OCI-LY1 (cell line): ENCODE data around the gene GCN1.

Experiments
- H2AFZ ChIP-seq: fragments of 200-600 bp; sonication (generic), shearing (Covaris generic); 2 replicates; pipeline ENCODE4 v1.6.0; 2014; ENCODE audit warnings: antibody characterized with exemption, mild to moderate bottlenecking, low read length
- H3F3A ChIP-seq: fragments of 200-600 bp; sonication (generic), shearing (Covaris generic); 2 replicates; pipeline ENCODE4 v1.6.0; 2014; ENCODE audit warnings: mild to moderate bottlenecking, antibody characterized with exemption, low read length, moderate library complexity; ENCODE audit not compliant: insufficient read depth
- H3K27ac ChIP-seq: fragments of 200-600 bp; sonication (generic); 2 replicates; pipeline ENCODE4 v1.5.1; 2014; ENCODE audit warnings: low read length, mixed run types, mild to moderate bottlenecking, low read depth; ENCODE audit not compliant: poor library complexity, severe bottlenecking
- H3K27me3 ChIP-seq: fragments of 200-600 bp; sonication (generic); 2 replicates; pipeline ENCODE4 v1.6.0; 2014; ENCODE audit warnings: antibody characterized with exemption, mild to moderate bottlenecking, low read length, moderate library complexity; ENCODE audit not compliant: insufficient read depth
- H3K36me3 ChIP-seq: fragments of 200-600 bp; sonication (generic); 2 replicates; pipeline ENCODE4 v1.6.1; 2014; ENCODE audit warnings: mild to moderate bottlenecking, antibody characterized with exemption, low read length, moderate library complexity, mixed read lengths; ENCODE audit not compliant: insufficient read depth
- H3K4me1 ChIP-seq: fragments of 200-600 bp; sonication (generic); 2 replicates; pipeline ENCODE4 v1.5.1; 2014; ENCODE audit warnings: mild to moderate bottlenecking, low read length, moderate library complexity; ENCODE audit not compliant: insufficient read depth, severe bottlenecking
- H3K4me2 ChIP-seq: fragments of 200-600 bp; sonication (generic), shearing (Covaris generic); 2 replicates; pipeline ENCODE4 v1.6.1; 2014; ENCODE audit warnings: low read length
- H3K4me3 ChIP-seq: fragments of 200-600 bp; sonication (generic); 2 replicates; pipeline ENCODE4 v1.5.1; 2014; ENCODE audit warnings: low read length, low read depth, mild to moderate bottlenecking, mixed read lengths; ENCODE audit not compliant: poor library complexity, severe bottlenecking
- H3K79me2 ChIP-seq: fragments of 200-600 bp; shearing (Covaris generic); 2 replicates; pipeline ENCODE4 v1.6.1; 2016; ENCODE audit warnings: mixed run types, low read length, mixed read lengths; ENCODE audit not compliant: insufficient read depth
- H3K9ac ChIP-seq: fragments of 200-600 bp; sonication (generic), shearing (Covaris generic); 2 replicates; pipeline ENCODE4 v1.6.1; 2014; ENCODE audit warnings: mild to moderate bottlenecking, low read length, mixed read lengths
- H3K9me2 ChIP-seq: fragments of 200-600 bp; sonication (generic), shearing (Covaris generic); 2 replicates; pipeline ENCODE4 v1.6.1; 2014; ENCODE audit warnings: low read depth, mild to moderate bottlenecking, low read length, mixed read lengths
- H3K9me3 ChIP-seq: fragments of 200-600 bp; shearing (Covaris generic); 2 replicates; pipeline ENCODE4 v1.6.1; 2014; ENCODE audit warnings: low read length, mixed read lengths
- H4K20me1 ChIP-seq: fragments of 200-600 bp; sonication (generic), shearing (Covaris generic); 2 replicates; pipeline ENCODE4 v1.6.0; 2016; ENCODE audit warnings: mild to moderate bottlenecking, low read length; ENCODE audit not compliant: insufficient read depth
- CTCF ChIP-seq: fragments of 200-600 bp; sonication (generic), shearing (Covaris generic); IDR thresholded peaks from 2 replicates; pipeline ENCODE4 v1.5.1; 2017; ENCODE audit warnings: mild to moderate bottlenecking, antibody characterized with exemption, low read length, moderate library complexity, mixed read lengths
- EZH2 ChIP-seq: fragments of 200-600 bp; sonication (generic), shearing (Covaris generic); IDR thresholded peaks from 2 replicates; pipeline ENCODE4 v1.8.0; 2017; ENCODE audit warnings: borderline replicate concordance, mixed run types, mild to moderate bottlenecking, antibody characterized with exemption, low read length, moderate library complexity, mixed read lengths

GCN1 gene

DNA sequence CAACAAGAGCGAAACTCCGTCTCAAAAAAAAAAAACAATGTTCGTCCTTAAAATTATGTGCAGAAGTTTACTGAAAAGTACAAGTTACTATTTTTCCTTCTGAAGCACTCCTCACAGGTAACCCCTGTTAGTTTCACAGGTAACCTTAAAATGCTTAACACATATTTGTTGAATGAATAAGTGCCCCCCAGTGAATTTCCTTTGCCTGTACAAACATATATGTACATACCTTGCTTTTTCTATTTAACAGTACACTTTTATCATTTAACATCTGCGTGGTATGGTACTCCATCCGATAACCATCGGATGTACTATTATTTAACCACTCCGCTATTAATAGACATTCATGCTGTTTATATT, 76.6 kb downstream of the GCN1 start:
- Histone ChIP-seq H3K79me2 (peaks cover 43% of the 10 kb centered on the region), H3K27ac (peak overlapping the region; percentile 75)

DNA sequence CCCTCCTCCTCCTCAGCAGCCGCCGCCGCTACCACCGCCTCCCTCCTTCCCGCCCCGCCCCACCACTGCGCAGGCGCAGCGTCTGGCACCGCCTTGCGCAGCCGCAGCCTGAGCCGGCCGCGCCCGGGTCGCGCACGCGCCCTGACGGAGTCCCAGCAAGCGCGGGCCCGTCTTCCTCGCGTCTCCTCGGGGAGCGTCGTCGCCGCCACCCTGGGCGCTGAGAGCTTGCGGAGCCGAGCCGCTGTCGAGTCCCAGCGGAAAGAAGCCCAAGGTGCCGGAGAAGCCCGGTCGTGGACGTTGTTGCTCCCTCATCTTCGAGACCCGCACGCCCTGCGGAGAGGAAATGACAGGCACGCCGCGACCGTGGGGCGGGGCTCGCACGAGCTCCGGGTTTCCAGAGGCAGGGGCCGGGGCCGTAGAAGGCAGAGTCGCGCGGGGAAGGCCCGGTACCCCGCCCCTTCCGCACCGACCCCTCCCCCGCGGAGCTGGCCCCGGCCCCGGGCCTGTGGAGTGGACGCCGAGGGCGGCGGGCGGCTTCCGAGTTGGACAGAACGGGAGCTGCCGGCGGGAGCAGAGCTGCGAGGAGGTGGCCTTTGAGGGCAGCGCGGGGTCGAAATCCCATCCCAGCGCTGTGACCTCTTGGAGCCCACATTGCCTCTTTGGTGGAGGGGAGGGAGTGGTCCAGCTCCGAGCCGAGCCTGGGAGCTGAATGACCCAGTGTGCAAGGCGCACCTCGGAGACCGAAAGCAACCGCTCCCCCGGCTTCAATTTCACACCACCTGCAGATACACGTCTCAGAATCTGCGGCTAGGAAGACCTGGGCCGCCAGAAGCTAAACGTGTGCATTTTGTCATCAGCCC, 77.5 kb downstream of the GCN1 start:
- Histone ChIP-seq H3K4me3 (peak overlapping the region; percentile 93), H3K9ac (peak overlapping the region; percentile 96), H3K27me3 (no peaks in the 10 kb centered on the region), H3K4me2 (peak overlapping the region; percentile 94), H2AFZ (no peak overlapping the region), H3K79me2 (peaks cover 45% of the 10 kb centered on the region), H3K27ac (peak overlapping the region; percentile 75), H3K36me3 (peaks cover 28% of the 10 kb centered on the region), H3K9me3 (no peaks in the 10 kb centered on the region), H3K4me1 (peaks cover 59% of the 10 kb centered on the region), H4K20me1 (no peaks in the 10 kb centered on the region), H3F3A (0 out of 2 replicates have a peak, but pooled peaks cover 5% of the 10 kb centered on the region), H3K9me2 (no peaks in the 10 kb centered on the region)
- TF ChIP-seq CTCF = no peak
- no peak for TF ChIP-seq EZH2

More for the DNA sequence above, 76.6 kb downstream of the GCN1 start:
- Histone ChIP-seq H3K9ac (peak overlapping the region; percentile 96), H3K4me1 (peaks cover 63% of the 10 kb centered on the region), H3K36me3 (peaks cover 28% of the 10 kb centered on the region), H3K4me2 (peak overlapping the region; percentile 94), H3K9me3 (no peaks in the 10 kb centered on the region), H3K27me3 (no peaks in the 10 kb centered on the region), H3F3A (0 out of 2 replicates have a peak, but pooled peaks cover 5% of the 10 kb centered on the region), H4K20me1 (no peaks in the 10 kb centered on the region), H2AFZ (no peak overlapping the region), H3K9me2 (no peaks in the 10 kb centered on the region), H3K4me3 (peak overlapping the region; percentile 93)
- TF ChIP-seq CTCF (no peak), EZH2 (no peak)

- H3K9me3 ChIP-seq = no peaks in the 10 kb centered on the region
- no peak within 1 kb of the TSS for H2AFZ ChIP-seq
- H3K79me2 ChIP-seq = peaks cover 51% of the 10 kb centered on the region
- peak within 1 kb of the TSS; percentile 93 for H3K4me3 ChIP-seq
- H3K36me3 ChIP-seq = peaks cover 28% of the 10 kb centered on the region
- peak within 1 kb of the TSS; percentile 94 for H3K4me2 ChIP-seq
- peak within 1 kb of the TSS; percentile 75 for H3K27ac ChIP-seq
- no peaks in the 10 kb centered on the region for H3K9me2 ChIP-seq
- H3K4me1 ChIP-seq = peaks cover 59% of the 10 kb centered on the region
- peak within 1 kb of the TSS; percentile 100 for H3K9ac ChIP-seq
- TF ChIP-seq EZH2 (no peak), CTCF (no peak)
- 0 out of 2 replicates have a peak, but pooled peaks cover 5% of the 10 kb centered on the region for H3F3A ChIP-seq
- H4K20me1 ChIP-seq = no peaks in the 10 kb centered on the region
- H3K27me3 ChIP-seq = no peaks in the 10 kb centered on the region
These were observed 78.1 kb downstream of the GCN1 start, which contains the start of gene RAB35 for GRCh38 chr12:120116441-120116791. RAB35 (minus strand) TSS chr12:120116753; CDS start chr12:120116650, 103 bp downstream.
